Fibroblast of villous mesenchyme (primary cell): ENCODE data around the gene CSMD2. TPM values are rescaled to one million over a fixed set of nuclear protein-coding genes. Genes with fewer than 3 reads are reported as not detected.

Source experiments
- DNase-seq: peaks from one replicate; pipeline ENCODE4 v3.0.0-alpha.2; 2010; ENCODE audit warnings: low read depth
- H3K4me3 ChIP-seq: 2 replicates; pipeline ENCODE4 v1.5.1; 2011; ENCODE audit warnings: low read depth, mild to moderate bottlenecking, low read length
- CTCF ChIP-seq: IDR thresholded peaks from 2 replicates; pipeline ENCODE4 v1.5.1; 2012; ENCODE audit warnings: low read depth, mild to moderate bottlenecking, low read length; ENCODE audit not compliant: insufficient read depth
- total RNA-seq: library from RNA; depleted of rRNA; stranded (reverse); fragments of >200 nt; gene quantifications from 2 replicates; pipeline ENCODE4 v1.2.3, GENCODE V29; 2012

Gene CSMD2
- total RNA-seq, 1 donor: 3.0 TPM

- DNase-seq: no peak
- H3K4me3 ChIP-seq: no peak overlapping the region
- TF ChIP-seq CTCF: no peak
Measured at GRCh38 chr1:33577663-33578062, 587.4 kb downstream of the CSMD2 start.

- TF ChIP-seq CTCF: no peak
- no peak overlapping the region for H3K4me3 ChIP-seq
- DNase-seq: no peak
Measured at GRCh38 chr1:33576821-33577599, 588.0 kb downstream of the CSMD2 start.

- DNase-seq: peak; percentile 2
- H3K4me3 ChIP-seq: no peak overlapping the region
- TF ChIP-seq CTCF: no peak
Measured at GRCh38 chr1:33575324-33575879, 589.6 kb downstream of the CSMD2 start.

DNA sequence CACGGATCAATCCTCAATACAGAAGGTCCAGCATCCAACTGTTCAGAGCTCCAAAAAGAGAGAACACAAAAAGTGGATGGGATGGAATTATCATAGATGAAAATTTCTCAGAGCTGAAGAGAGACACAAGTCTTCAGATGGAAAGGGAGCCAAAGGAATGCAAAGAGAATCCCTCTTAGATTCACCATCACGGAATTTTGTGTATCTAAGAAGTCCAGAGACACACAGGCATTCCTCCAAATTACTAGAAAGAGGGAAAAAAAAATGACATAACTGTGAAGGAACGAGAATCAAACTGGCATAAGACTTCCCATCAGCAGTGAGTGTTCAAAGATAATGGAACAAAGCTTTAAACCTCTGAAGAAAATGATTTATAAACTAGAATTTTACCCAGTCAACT is 591.4 kb downstream of the CSMD2 start:
- no peak for DNase-seq
- H3K4me3 ChIP-seq: no peak overlapping the region
- TF ChIP-seq CTCF: no peak

- no peak for TF ChIP-seq CTCF
- no peak for DNase-seq
- H3K4me3 ChIP-seq: no peak overlapping the region
Measured at GRCh38 chr1:33572387-33572786, 592.6 kb downstream of the CSMD2 start.

GRCh38 chr1:33569331-33569730 is 595.7 kb downstream of the CSMD2 start:
- H3K4me3 ChIP-seq: no peak overlapping the region
- no peak for TF ChIP-seq CTCF
- no peak for DNase-seq

GRCh38 chr1:33563699-33564098 is 601.3 kb downstream of the CSMD2 start:
- no peak for TF ChIP-seq CTCF
- no peak for DNase-seq
- no peak overlapping the region for H3K4me3 ChIP-seq
